ENCODE measurements around the gene UTP20. TPM values are rescaled to one million over a fixed set of nuclear protein-coding genes. Genes with fewer than 3 reads are reported as not detected.

Gene UTP20
- total RNA-seq, 1 donor from 2014 or later, result 19.7 TPM

Small RNA genes within 50 kb of the gene (small RNA-seq; reads per million reads assigned to genes)
- gene RNU6-1068P, result not detected
- not detected for gene RPS27P23

Other genes starting within 250 kb of the UTP20 start
- gene SLC5A8, start 69.9 kb upstream of the UTP20 start, total RNA-seq, result 1.4 TPM
- 38.4 TPM for gene ARL1, start 127.7 kb downstream of the UTP20 start, total RNA-seq
- gene SPIC, start 195.2 kb downstream of the UTP20 start, total RNA-seq, result 0.16 TPM